Esophagus squamous epithelium (tissue), 5 donors: ENCODE measurements around the gene PNLIPRP1. TPM values are rescaled to one million over a fixed set of nuclear protein-coding genes. Genes with fewer than 3 reads are reported as not detected.

Experiments
- DNase-seq: peaks from one replicate; lab custom pipeline; 2025; lab: John Stamatoyannopoulos, UW
- H3K27ac ChIP-seq, 4 donors: fragments of 200-600 bp; sonication (generic); one replicate each; pipeline ENCODE4 v1.5.1; 2016 to 2019; ENCODE audit warnings: mild to moderate bottlenecking in 1 of 4
- H3K27me3 ChIP-seq, 4 donors: fragments of 200-600 bp; sonication (generic); 1 replicate in 3 of 4; 2 replicates in 1 of 4; pipeline versions ENCODE4 v1.5.1 to v1.6.0; 2017 to 2021; ENCODE audit warnings: antibody characterized with exemption in 1 of 4
- H3K36me3 ChIP-seq, 3 donors: fragments of 200-600 bp; sonication (generic); one replicate each; pipeline ENCODE4 v1.5.1; 2016 to 2019
- H3K4me1 ChIP-seq, 3 donors: fragments of 200-600 bp; sonication (generic); one replicate each; pipeline ENCODE4 v1.5.1; 2017 to 2019
- H3K4me3 ChIP-seq, 4 donors: fragments of 200-600 bp; sonication (generic); 1 replicate in 3 of 4; 2 replicates in 1 of 4; pipeline ENCODE4 v1.5.1; 2016 to 2019; ENCODE audit warnings: mild to moderate bottlenecking in 2 of 4, moderate library complexity in 1 of 4
- H3K9me3 ChIP-seq, 3 donors: fragments of 200-600 bp; sonication (generic); one replicate each; pipeline ENCODE4 v1.5.1; 2016 to 2019
- CTCF ChIP-seq, 6 experiments: fragments of 450-650 bp in 4 of 6; fragments of 200-600 bp in 2 of 6; sonication (generic) in 2 of 6; IDR thresholded peaks; one replicate each; pipeline ENCODE4 v1.5.1; 2016 to 2019; ENCODE audit warnings: antibody characterized with exemption in 6 of 6, mild to moderate bottlenecking in 4 of 6, moderate library complexity in 4 of 6
- POLR2A ChIP-seq, 4 donors: fragments of 450-650 bp; IDR thresholded peaks; one replicate each; pipeline ENCODE4 v1.6.1; 2017; ENCODE audit warnings: antibody characterized with exemption in 4 of 4, mild to moderate bottlenecking in 4 of 4, moderate library complexity in 3 of 4
- WGBS, 2 donors: methylation state at CpG; one replicate each; pipeline ENCODE4 v1.1.5; 2018; 5-methylcytosine and 5-hydroxymethylcytosine counted together
- intact Hi-C: fragments of 100-400 bp; cut with DNase I; formaldehyde crosslinking; loops from one replicate; pipeline ENCODE4 v1.15.0; 2022
- total RNA-seq, 4 donors: library from RNA; depleted of rRNA; stranded (reverse); fragments of >200 nt; gene quantifications; one replicate each; pipeline ENCODE4 v1.1.0, GENCODE V29; 2016
- donor health status: DM: yes; HTN: yes; CAD: no.

PNLIPRP1 gene
- total RNA-seq, 4 donors from 2014 or later, result not detected

GRCh38 chr10:116612107-116612769, 21.5 kb downstream of the PNLIPRP1 start:
- Histone ChIP-seq H3K27me3 (peaks cover 0 to 34% (median 0%) of the 10 kb centered on the region in 4 donors), H3K4me3 (no peak overlapping the region), H3K4me1 (peaks cover 0 to 9% (median 0%) of the 10 kb centered on the region in 3 donors), H3K27ac (no peak overlapping the region), H3K9me3 (no peaks in the 10 kb centered on the region), H3K36me3 (no peaks in the 10 kb centered on the region)
- intact Hi-C loops, result no loop called here
- WGBS, 2 donors, result 71 to 80% methylated on average over 7 to 8 of the region's 8 CpGs
- no peak for DNase-seq
- no peak for TF ChIP-seq CTCF (IDR thresholded peaks at IDR 0.05)
- TF ChIP-seq POLR2A (IDR thresholded peaks at IDR 0.05), result no peak

GRCh38 chr10:116613471-116613870, 22.7 kb downstream of the PNLIPRP1 start:
- Histone ChIP-seq H3K27me3 (peaks cover 0 to 27% (median 0%) of the 10 kb centered on the region in 4 donors), H3K27ac (no peak overlapping the region), H3K4me1 (peaks cover 0 to 9% (median 0%) of the 10 kb centered on the region in 3 donors), H3K36me3 (no peaks in the 10 kb centered on the region), H3K9me3 (no peaks in the 10 kb centered on the region), H3K4me3 (no peak overlapping the region)
- DNase-seq, result no peak
- intact Hi-C loops, result no loop called here
- 45 to 75% methylated on average over 2 of the region's 2 CpGs for WGBS, 2 donors
- TF ChIP-seq POLR2A (IDR thresholded peaks at IDR 0.05) (no peak), CTCF (IDR thresholded peaks at IDR 0.05) (no peak)

- TF ChIP-seq POLR2A (IDR thresholded peaks at IDR 0.05) (no peak), CTCF (IDR thresholded peaks at IDR 0.05) (no peak)
- H3K27ac ChIP-seq, result no peak overlapping the region
- DNase-seq, result no peak
- H3K36me3 ChIP-seq, result no peaks in the 10 kb centered on the region
- H3K4me3 ChIP-seq, result no peak overlapping the region
- H3K4me1 ChIP-seq, result peaks cover 0 to 2% (median 0%) of the 10 kb centered on the region in 3 donors
- H3K9me3 ChIP-seq, result no peaks in the 10 kb centered on the region
- WGBS, 2 donors, result 20 to 58% methylated on average over 2 of the region's 2 CpGs
- peaks cover 0 to 14% (median 0%) of the 10 kb centered on the region in 4 donors for H3K27me3 ChIP-seq
- intact Hi-C loops, result no loop called here
These were observed 24.0 kb downstream of the PNLIPRP1 start for GRCh38 chr10:116614796-116615195.

GRCh38 chr10:116615199-116615776, 24.5 kb downstream of the PNLIPRP1 start:
- DNase-seq, result no peak
- no peak overlapping the region for H3K4me3 ChIP-seq
- TF ChIP-seq CTCF (IDR thresholded peaks at IDR 0.05), result no peak
- TF ChIP-seq POLR2A (IDR thresholded peaks at IDR 0.05), result no peak
- 65 to 71% methylated on average over 2 to 3 of the region's 3 CpGs for WGBS, 2 donors
- peaks cover 0 to 9% (median 0%) of the 10 kb centered on the region in 4 donors for H3K27me3 ChIP-seq
- no peaks in the 10 kb centered on the region for H3K36me3 ChIP-seq
- H3K9me3 ChIP-seq, result no peaks in the 10 kb centered on the region
- H3K4me1 ChIP-seq, result no peaks in the 10 kb centered on the region
- intact Hi-C loops, result no loop called here
- no peak overlapping the region for H3K27ac ChIP-seq
